ENCODE measurements around the gene CLDN14.

The CLDN14 gene

GRCh38 chr21:36479415-36480402, at the start of gene CLDN14:
CLDN14 (minus strand) TSS chr21:36480122; CDS start chr21:36461695, 18,427 bp downstream.
- DNase-seq (ENCODE audit: low read depth in 2 of 2), result no peak

- DNase-seq (ENCODE audit: low read depth in 2 of 2), result no peak
Observed at GRCh38 chr21:36528716-36529115, 48.8 kb upstream of the CLDN14 start.

GRCh38 chr21:36527317-36527716, 47.4 kb upstream of the CLDN14 start:
- no peak for DNase-seq (ENCODE audit: low read depth in 2 of 2)

GRCh38 chr21:36526104-36526503, 46.2 kb upstream of the CLDN14 start:
- DNase-seq (ENCODE audit: low read depth in 2 of 2), result no peak

- DNase-seq (ENCODE audit: low read depth in 2 of 2), result no peak
Observed at GRCh38 chr21:36524477-36524876, 44.6 kb upstream of the CLDN14 start.

- no peak for DNase-seq (ENCODE audit: low read depth in 2 of 2)
Observed at GRCh38 chr21:36522219-36522808, 42.4 kb upstream of the CLDN14 start.

GRCh38 chr21:36518883-36519492, 39.1 kb upstream of the CLDN14 start:
- no peak for DNase-seq (ENCODE audit: low read depth in 2 of 2)

GRCh38 chr21:36517366-36518075, 37.6 kb upstream of the CLDN14 start:
- DNase-seq (ENCODE audit: low read depth in 2 of 2), result no peak

GRCh38 chr21:36516281-36516680, 36.4 kb upstream of the CLDN14 start:
- no peak for DNase-seq (ENCODE audit: low read depth in 2 of 2)

- DNase-seq (ENCODE audit: low read depth in 2 of 2), result no peak
Observed at GRCh38 chr21:36513430-36513829, 33.5 kb upstream of the CLDN14 start.

- DNase-seq (ENCODE audit: low read depth in 2 of 2), result no peak
Observed at GRCh38 chr21:36512971-36513370, 33.0 kb upstream of the CLDN14 start.

GRCh38 chr21:36511484-36512220, 31.7 kb upstream of the CLDN14 start:
- no peak for DNase-seq (ENCODE audit: low read depth in 2 of 2)

- DNase-seq (ENCODE audit: low read depth in 2 of 2), result no peak
Observed at GRCh38 chr21:36510911-36511310, 31.0 kb upstream of the CLDN14 start.

GRCh38 chr21:36509973-36510664, 30.2 kb upstream of the CLDN14 start:
- DNase-seq (ENCODE audit: low read depth in 2 of 2), result no peak

GRCh38 chr21:36508948-36509347, 29.0 kb upstream of the CLDN14 start:
- DNase-seq (ENCODE audit: low read depth in 2 of 2), result no peak

- DNase-seq (ENCODE audit: low read depth in 2 of 2), result no peak
Observed at GRCh38 chr21:36507397-36508018, 27.6 kb upstream of the CLDN14 start.

GRCh38 chr21:36506482-36506881, 26.6 kb upstream of the CLDN14 start:
- no peak for DNase-seq (ENCODE audit: low read depth in 2 of 2)

GRCh38 chr21:36504067-36505058, 24.4 kb upstream of the CLDN14 start:
- DNase-seq (ENCODE audit: low read depth in 2 of 2), result peak in 1 of 2 experiments; percentile 21

- DNase-seq (ENCODE audit: low read depth in 2 of 2), result no peak
Observed at GRCh38 chr21:36502365-36502764, 22.4 kb upstream of the CLDN14 start.
